ENCODE data around the gene PHF10.
A peak's percentile ranks its signal among the peaks of the same experiment; 100 is the strongest.
"Not testable (repeated sequence)": the region's sequence is repeated elsewhere in the genome, so short reads cannot be mapped to it uniquely, and the experiment has no call there.

The PHF10 gene

GRCh38 chr6:169724494-169725124 is at the start of gene PHF10:
TSS of gene PHF10 (minus strand) at chr6:169724500. CDS start at chr6:169723931, 569 bp downstream.
- peak; percentile 58 for DNase-seq

GRCh38 chr6:169766921-169767736 is 42.8 kb upstream of the PHF10 start:
- no peak for DNase-seq

- no peak for DNase-seq
These were observed 41.9 kb upstream of the PHF10 start for GRCh38 chr6:169766232-169766631.

- not testable (repeated sequence) for DNase-seq
These were observed 41.5 kb upstream of the PHF10 start for GRCh38 chr6:169765789-169766188.

- no peak for DNase-seq
These were observed 39.6 kb upstream of the PHF10 start for GRCh38 chr6:169763881-169764280.

GRCh38 chr6:169763308-169763707 is 39.0 kb upstream of the PHF10 start:
- DNase-seq: no peak

GRCh38 chr6:169755162-169755561 is 30.9 kb upstream of the PHF10 start:
- DNase-seq: no peak

GRCh38 chr6:169752074-169752623 is 27.8 kb upstream of the PHF10 start:
- DNase-seq: no peak

GRCh38 chr6:169751242-169752073 is 27.2 kb upstream of the PHF10 start, which contains the start of the genes DYNLT2 and ERMARD:
TSS of gene DYNLT2 (minus strand) at chr6:169751572. CDS start at chr6:169751458, 114 bp downstream.
TSS of gene ERMARD (plus strand) at chr6:169751622. CDS start at chr6:169751658, 36 bp downstream.
- peak; percentile 95 for DNase-seq

- DNase-seq: no peak
These were observed 22.3 kb upstream of the PHF10 start for GRCh38 chr6:169746556-169746955.

- no peak for DNase-seq
These were observed 21.1 kb upstream of the PHF10 start for GRCh38 chr6:169745405-169745804.

- no peak for DNase-seq
These were observed 17.0 kb upstream of the PHF10 start for GRCh38 chr6:169741344-169741743.

- no peak for DNase-seq
These were observed 14.8 kb upstream of the PHF10 start for GRCh38 chr6:169738976-169739529.

- DNase-seq: peak; percentile 22
These were observed 14.1 kb upstream of the PHF10 start for GRCh38 chr6:169738204-169738975.

GRCh38 chr6:169729961-169730360 is 5.7 kb upstream of the PHF10 start:
- no peak for DNase-seq

- no peak for DNase-seq
These were observed 2.7 kb upstream of the PHF10 start for GRCh38 chr6:169726963-169727362.

- DNase-seq: no peak
These were observed 1.7 kb upstream of the PHF10 start for GRCh38 chr6:169726049-169726400.

GRCh38 chr6:169725125-169726048 is 1.1 kb upstream of the PHF10 start:
- no peak for DNase-seq

GRCh38 chr6:169723991-169724493 is 258 bp downstream of the PHF10 start:
- no peak for DNase-seq

GRCh38 chr6:169723200-169723909 is 945 bp downstream of the PHF10 start:
- peak; percentile 27 for DNase-seq

All from NCI-H1436 (cell line).